Measurements from ENCODE around the gene SMAD4.

The SMAD4 gene

GRCh38 chr18:51009072-51009471 lies 20.9 kb upstream of the SMAD4 start:
- Histone ChIP-seq H3K4me2 (no peak overlapping the region), H3K36me3 (ENCODE audit: insufficient read depth) (no peaks in the 10 kb centered on the region), H3K79me2 (ENCODE audit: insufficient read depth, low read depth) (no peaks in the 10 kb centered on the region), H3K4me1 (ENCODE audit: low read depth, poor library complexity, severe bottlenecking) (no peaks in the 10 kb centered on the region), H3K27me3 (ENCODE audit: insufficient read depth, low read depth) (no peaks in the 10 kb centered on the region), H3K9ac (no peak overlapping the region), H2AFZ (ENCODE audit: low read depth) (no peak overlapping the region), H3K27ac (no peak overlapping the region), H4K20me1 (ENCODE audit: insufficient read depth) (no peaks in the 10 kb centered on the region), H3K4me3 (IDR thresholded peaks at IDR 0.05; ENCODE audit: insufficient read depth, low read depth, low read length) (no peak overlapping the region)
- no peak for TF ChIP-seq CTCF (conservative IDR thresholded peaks at IDR 0.05; ENCODE audit: low read depth, low read length)

DNA sequence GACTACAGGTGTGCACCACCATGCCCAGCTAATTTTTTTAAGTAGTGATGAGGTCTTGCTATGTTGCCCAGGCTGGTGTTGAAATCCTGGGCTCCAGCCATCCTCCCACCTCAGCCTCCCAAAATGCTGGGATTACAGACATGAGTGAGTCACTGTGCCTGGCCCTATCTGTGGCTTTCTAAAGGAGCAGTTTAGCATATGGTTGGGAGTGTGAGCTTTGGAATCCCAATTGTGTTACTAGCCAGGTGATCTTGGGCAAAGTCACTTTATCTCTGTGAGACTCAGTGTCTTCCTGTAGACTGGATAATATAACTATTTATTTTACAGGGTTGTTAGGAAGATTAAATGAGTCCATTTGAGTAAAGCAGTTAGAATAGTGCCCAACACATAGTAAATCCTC lies 19.8 kb upstream of the SMAD4 start:
- no peak overlapping the region for H3K4me2 ChIP-seq
- H3K9ac ChIP-seq: no peak overlapping the region
- H3K4me1 ChIP-seq (ENCODE audit: low read depth, poor library complexity, severe bottlenecking): no peaks in the 10 kb centered on the region
- H3K36me3 ChIP-seq (ENCODE audit: insufficient read depth): no peaks in the 10 kb centered on the region
- H3K27me3 ChIP-seq (ENCODE audit: insufficient read depth, low read depth): no peaks in the 10 kb centered on the region
- H3K79me2 ChIP-seq (ENCODE audit: insufficient read depth, low read depth): no peaks in the 10 kb centered on the region
- TF ChIP-seq CTCF (conservative IDR thresholded peaks at IDR 0.05; ENCODE audit: low read depth, low read length): no peak
- no peak overlapping the region for H2AFZ ChIP-seq (ENCODE audit: low read depth)
- no peak overlapping the region for H3K4me3 ChIP-seq (IDR thresholded peaks at IDR 0.05; ENCODE audit: insufficient read depth, low read depth, low read length)
- no peaks in the 10 kb centered on the region for H4K20me1 ChIP-seq (ENCODE audit: insufficient read depth)
- H3K27ac ChIP-seq: no peak overlapping the region

GRCh38 chr18:51011709-51012108 lies 18.3 kb upstream of the SMAD4 start:
- Histone ChIP-seq H3K4me2 (no peak overlapping the region), H3K79me2 (ENCODE audit: insufficient read depth, low read depth) (no peaks in the 10 kb centered on the region), H3K9ac (no peak overlapping the region), H4K20me1 (ENCODE audit: insufficient read depth) (no peaks in the 10 kb centered on the region), H3K4me3 (IDR thresholded peaks at IDR 0.05; ENCODE audit: insufficient read depth, low read depth, low read length) (no peak overlapping the region), H3K27ac (no peak overlapping the region), H3K36me3 (ENCODE audit: insufficient read depth) (no peaks in the 10 kb centered on the region), H2AFZ (ENCODE audit: low read depth) (no peak overlapping the region), H3K4me1 (ENCODE audit: low read depth, poor library complexity, severe bottlenecking) (no peaks in the 10 kb centered on the region), H3K27me3 (ENCODE audit: insufficient read depth, low read depth) (no peaks in the 10 kb centered on the region)
- TF ChIP-seq CTCF (conservative IDR thresholded peaks at IDR 0.05; ENCODE audit: low read depth, low read length): no peak

DNA sequence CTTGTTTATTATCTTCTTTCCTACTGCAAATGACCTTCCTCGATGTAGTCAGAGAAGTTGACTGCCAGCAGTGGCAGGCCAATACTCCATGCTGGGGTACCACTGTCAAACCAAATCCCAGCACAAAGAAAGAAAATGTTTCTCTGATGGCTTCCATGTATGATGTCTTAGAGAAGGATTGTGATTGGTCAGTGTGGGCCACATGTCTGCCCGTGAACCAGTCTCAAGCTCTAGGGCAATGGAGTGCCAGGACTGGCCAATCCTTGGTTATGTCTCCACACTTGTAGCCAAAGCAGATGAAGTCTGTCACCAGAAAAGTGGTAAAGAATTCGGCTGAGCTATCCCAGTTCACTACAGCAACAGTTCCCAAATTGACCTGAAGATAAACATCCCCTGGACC lies 17.6 kb upstream of the SMAD4 start:
- Histone ChIP-seq H3K4me1 (ENCODE audit: low read depth, poor library complexity, severe bottlenecking) (no peaks in the 10 kb centered on the region), H3K9ac (no peak overlapping the region), H3K27ac (no peak overlapping the region), H3K36me3 (ENCODE audit: insufficient read depth) (no peaks in the 10 kb centered on the region), H3K79me2 (ENCODE audit: insufficient read depth, low read depth) (no peaks in the 10 kb centered on the region), H2AFZ (ENCODE audit: low read depth) (no peak overlapping the region), H3K27me3 (ENCODE audit: insufficient read depth, low read depth) (no peaks in the 10 kb centered on the region), H3K4me3 (IDR thresholded peaks at IDR 0.05; ENCODE audit: insufficient read depth, low read depth, low read length) (no peak overlapping the region), H4K20me1 (ENCODE audit: insufficient read depth) (no peaks in the 10 kb centered on the region), H3K4me2 (no peak overlapping the region)
- TF ChIP-seq CTCF (conservative IDR thresholded peaks at IDR 0.05; ENCODE audit: low read depth, low read length): no peak

DNA sequence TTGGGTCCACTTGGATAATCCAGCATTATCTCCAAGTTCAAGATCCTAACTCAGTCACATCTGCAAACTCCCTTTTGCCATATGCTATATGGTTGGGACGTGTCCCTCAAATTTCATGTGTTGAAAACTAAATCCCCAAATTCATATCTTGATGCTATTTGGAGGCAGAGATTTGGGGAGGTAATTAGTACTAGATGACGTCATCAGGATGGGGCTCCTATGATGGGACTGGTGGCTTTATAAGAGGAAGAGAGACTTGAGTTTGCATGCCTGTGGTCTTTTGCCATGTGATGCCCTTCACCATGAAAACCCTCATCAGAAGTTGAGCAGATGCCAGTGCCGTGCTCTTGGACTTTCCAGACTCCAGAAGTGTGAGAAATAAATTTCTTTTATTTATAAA lies 16.8 kb upstream of the SMAD4 start:
- no peaks in the 10 kb centered on the region for H3K79me2 ChIP-seq (ENCODE audit: insufficient read depth, low read depth)
- H3K4me2 ChIP-seq: no peak overlapping the region
- H4K20me1 ChIP-seq (ENCODE audit: insufficient read depth): no peaks in the 10 kb centered on the region
- no peak overlapping the region for H2AFZ ChIP-seq (ENCODE audit: low read depth)
- no peak overlapping the region for H3K27ac ChIP-seq
- H3K4me3 ChIP-seq (IDR thresholded peaks at IDR 0.05; ENCODE audit: insufficient read depth, low read depth, low read length): no peak overlapping the region
- no peak overlapping the region for H3K9ac ChIP-seq
- no peaks in the 10 kb centered on the region for H3K4me1 ChIP-seq (ENCODE audit: low read depth, poor library complexity, severe bottlenecking)
- H3K27me3 ChIP-seq (ENCODE audit: insufficient read depth, low read depth): no peaks in the 10 kb centered on the region
- no peaks in the 10 kb centered on the region for H3K36me3 ChIP-seq (ENCODE audit: insufficient read depth)
- no peak for TF ChIP-seq CTCF (conservative IDR thresholded peaks at IDR 0.05; ENCODE audit: low read depth, low read length)
